GM12872 (cell line): ENCODE measurements around the gene ZC3H13.

Experiments
- CTCF ChIP-seq: IDR thresholded peaks from 3 replicates; pipeline ENCODE4 v1.5.1; 2011; ENCODE audit warnings: low read depth, mild to moderate bottlenecking, low read length, moderate library complexity; ENCODE audit not compliant: insufficient read depth

Gene ZC3H13

DNA sequence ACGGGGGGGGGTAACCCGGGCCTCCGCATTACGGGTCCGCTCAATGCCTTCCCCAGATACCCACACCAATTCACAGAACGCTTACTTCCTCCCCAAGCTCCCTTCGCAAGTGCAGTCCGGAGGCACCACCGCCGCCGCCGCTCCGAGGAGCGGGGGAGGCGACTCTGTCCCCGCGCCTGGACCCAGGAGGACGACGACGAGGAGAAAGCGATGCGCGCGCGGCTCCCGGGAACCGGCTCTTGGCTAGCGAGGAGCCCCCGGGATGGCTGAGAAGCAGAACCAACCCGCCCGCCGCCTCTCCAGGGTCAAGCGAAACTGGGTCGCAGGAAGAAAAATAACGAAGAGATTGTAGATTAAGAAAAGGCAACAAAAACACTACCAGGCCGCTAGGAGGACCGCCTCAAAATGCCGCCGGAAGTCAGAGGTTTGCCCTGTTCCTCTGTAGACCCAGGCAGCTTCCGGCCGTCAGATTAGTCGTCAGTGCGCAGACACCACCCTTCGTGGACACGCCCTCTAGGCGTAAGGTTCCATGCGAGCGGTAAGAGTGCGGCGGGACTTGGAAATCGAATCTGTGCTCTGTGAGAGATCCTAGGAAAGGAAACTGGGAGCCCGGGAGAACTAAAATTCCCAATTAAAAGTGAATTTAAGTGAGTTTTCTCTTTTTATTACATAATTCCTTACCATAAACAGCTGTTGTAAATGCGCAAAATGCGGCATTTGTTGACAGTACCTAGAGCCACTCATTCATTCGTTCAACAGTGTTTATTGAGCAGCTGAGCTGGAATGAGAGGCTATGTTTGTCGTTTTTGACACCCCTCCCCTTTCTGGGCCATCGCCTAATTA, at the start of gene ZC3H13:
TSS of gene ZC3H13 (minus strand) at position 428 of the 843 bp plus-strand sequence. CDS start 7,239 bp downstream, outside the sequence.
- TF ChIP-seq CTCF: peak; percentile 60

DNA sequence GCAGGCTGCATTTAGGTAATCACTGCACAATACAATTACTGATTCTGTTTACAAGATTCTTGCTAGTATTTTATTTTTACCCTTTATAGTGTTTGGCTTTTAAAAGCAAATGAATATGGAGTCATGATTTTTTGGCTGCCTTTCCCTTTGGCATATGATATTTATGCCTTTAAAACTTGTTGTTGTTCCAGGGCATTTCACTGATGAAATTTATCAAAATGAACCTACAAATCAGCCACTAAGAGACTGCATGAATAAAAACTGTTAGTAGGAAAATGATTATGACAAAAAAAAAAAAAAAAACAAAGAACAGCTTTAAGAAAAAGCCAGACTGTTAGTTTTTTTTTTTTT, 49.7 kb upstream of the ZC3H13 start:
- no peak for TF ChIP-seq CTCF

DNA sequence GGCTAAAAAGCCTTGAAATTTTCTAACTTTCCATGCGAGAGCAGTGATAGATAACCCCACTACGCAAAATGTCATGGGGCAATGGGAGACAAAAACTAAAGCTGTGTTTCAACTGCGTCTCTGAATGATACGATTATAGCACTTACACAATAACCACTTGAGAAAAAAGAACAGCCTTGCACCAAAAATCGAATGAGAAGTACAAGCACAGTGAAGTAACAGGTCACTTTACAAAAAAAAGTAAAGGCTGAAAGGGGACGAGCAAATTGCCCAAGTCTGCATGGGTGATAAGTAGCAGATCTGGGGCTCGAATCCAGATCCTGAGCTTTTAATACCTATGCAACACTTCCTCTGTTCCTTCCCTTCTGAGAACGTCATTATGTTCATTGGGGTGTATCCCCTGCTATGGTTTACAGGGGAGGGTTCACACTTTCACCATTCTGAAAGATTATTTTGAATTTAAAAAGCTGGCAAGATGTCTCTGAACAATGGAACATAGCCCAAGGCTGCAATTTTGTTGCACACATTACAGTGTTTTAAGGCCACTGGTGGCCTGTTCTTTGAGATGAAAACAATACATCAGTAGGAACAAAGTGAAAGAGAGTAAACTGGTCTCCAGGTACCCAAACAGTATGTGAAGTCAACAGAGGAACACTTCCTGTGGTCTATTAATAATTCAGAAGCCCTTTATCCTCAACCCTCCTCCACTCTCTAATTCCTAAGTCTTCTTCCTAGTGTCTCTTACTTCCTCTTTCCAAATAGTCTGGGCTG, 49.1 kb upstream of the ZC3H13 start:
- TF ChIP-seq CTCF: no peak

GRCh38 chr13:46101002-46101401, 48.5 kb upstream of the ZC3H13 start:
- TF ChIP-seq CTCF: no peak

DNA sequence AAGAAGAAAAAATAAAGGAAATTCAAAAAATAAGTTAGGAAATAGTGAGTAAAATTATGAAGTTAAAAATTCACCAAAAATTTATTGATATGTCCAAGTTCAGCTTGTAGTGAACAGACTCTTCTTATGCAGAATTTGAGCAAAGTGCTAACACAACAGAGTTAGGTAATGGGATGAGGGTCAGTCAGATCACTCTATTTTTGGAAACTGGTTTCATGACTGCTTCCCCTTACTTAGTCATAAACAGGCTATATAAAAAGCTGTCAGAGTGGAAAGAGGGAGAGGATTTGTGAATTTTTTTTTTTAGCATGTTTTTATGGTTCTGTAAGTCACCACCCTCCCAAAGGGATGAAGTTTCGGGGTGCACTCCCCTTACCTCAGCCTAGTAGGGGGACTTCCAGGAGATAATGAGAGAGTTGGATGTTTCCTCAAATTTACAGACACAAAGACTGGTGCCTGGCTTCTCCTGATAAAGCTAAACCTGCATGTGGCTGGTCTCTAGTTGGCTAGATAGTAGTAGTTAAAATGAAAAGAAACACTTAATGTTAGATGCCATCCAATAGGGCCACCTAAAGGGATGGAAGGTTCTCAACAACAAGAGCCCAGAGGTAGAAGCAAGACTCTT, 47.8 kb upstream of the ZC3H13 start:
- no peak for TF ChIP-seq CTCF

DNA sequence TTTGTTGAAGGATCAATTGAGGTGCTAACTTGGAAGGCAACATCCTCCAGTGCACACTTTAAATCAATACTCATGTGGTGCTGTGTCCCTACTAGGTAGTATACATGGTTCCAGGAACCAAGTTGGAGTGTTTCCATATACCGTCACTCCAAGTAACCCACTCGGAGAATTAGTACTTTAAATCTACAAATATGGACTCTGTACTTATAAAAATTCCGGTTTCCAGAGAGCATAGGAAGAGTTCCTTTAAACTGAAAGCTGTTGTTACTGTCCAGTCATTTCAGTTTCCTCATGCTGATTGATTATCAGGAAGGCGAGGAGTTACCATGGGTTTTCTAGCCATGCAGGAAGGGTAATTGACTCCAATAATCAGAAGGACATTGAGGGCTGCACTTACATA, 45.1 kb upstream of the ZC3H13 start:
- TF ChIP-seq CTCF: no peak

DNA sequence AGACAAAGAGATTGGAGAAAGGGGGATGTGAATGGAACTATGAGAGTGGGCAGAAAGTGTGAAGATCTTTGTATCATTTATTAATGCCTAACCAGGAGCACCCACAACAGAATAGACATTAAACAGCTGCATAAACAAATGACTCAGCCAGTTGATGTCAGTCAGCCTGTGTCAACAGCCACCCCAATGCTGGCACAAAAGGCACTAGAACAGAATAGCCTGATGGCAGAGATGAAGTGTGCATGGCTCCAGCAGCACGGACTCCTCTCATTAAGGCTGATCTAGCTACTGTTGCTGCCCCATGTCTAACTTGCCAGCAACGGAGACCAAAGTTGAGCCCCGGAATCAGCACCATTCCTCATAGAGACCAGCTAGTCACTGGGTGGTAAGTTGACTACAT, 44.5 kb upstream of the ZC3H13 start:
- no peak for TF ChIP-seq CTCF
